GM18502 (cell line): Measurements from ENCODE around the gene OPN4.

Source experiments
- ATAC-seq: cut with Tn5 transposase; IDR thresholded peaks from one replicate; pipeline ENCODE4 v1.9.1; 2021; ENCODE audit warnings: mild to moderate bottlenecking; ENCODE audit not compliant: unreplicated experiment, poor library complexity

The OPN4 gene

GRCh38 chr10:86646933-86647332 is 7.4 kb upstream of the OPN4 start:
- ATAC-seq, result no peak

GRCh38 chr10:86647773-86648703 is 6.3 kb upstream of the OPN4 start:
- ATAC-seq, result no peak

- no peak for ATAC-seq
Observed at GRCh38 chr10:86648704-86649427, 5.5 kb upstream of the OPN4 start.

- ATAC-seq, result no peak
Observed at GRCh38 chr10:86649471-86650150, 4.7 kb upstream of the OPN4 start.

GRCh38 chr10:86650151-86650550 is 4.2 kb upstream of the OPN4 start:
- ATAC-seq, result no peak

GRCh38 chr10:86651021-86651471 is 3.3 kb upstream of the OPN4 start:
- no peak for ATAC-seq

- no peak for ATAC-seq
Observed at GRCh38 chr10:86651631-86652331, 2.6 kb upstream of the OPN4 start.

- no peak for ATAC-seq
Observed at GRCh38 chr10:86652361-86653202, 1.8 kb upstream of the OPN4 start.

GRCh38 chr10:86653379-86653778 is 968 bp upstream of the OPN4 start:
- ATAC-seq, result no peak

- no peak for ATAC-seq
Observed at GRCh38 chr10:86653987-86654386, 360 bp upstream of the OPN4 start.

GRCh38 chr10:86655173-86655540 is 810 bp downstream of the OPN4 start:
- ATAC-seq, result no peak

- ATAC-seq, result no peak
Observed at GRCh38 chr10:86655596-86655995, 1.2 kb downstream of the OPN4 start.

- no peak for ATAC-seq
Observed at GRCh38 chr10:86657011-86657395, 2.7 kb downstream of the OPN4 start.

- ATAC-seq, result no peak
Observed at GRCh38 chr10:86657396-86658011, 3.2 kb downstream of the OPN4 start.

GRCh38 chr10:86658261-86658741 is 4.0 kb downstream of the OPN4 start:
- no peak for ATAC-seq

GRCh38 chr10:86658751-86659150 is 4.4 kb downstream of the OPN4 start:
- no peak for ATAC-seq

GRCh38 chr10:86659161-86659691 is 4.9 kb downstream of the OPN4 start:
- no peak for ATAC-seq

GRCh38 chr10:86659721-86660453 is 5.5 kb downstream of the OPN4 start:
- ATAC-seq, result no peak
